GM15510 (cell line): ENCODE data around the gene CPM.

ENCODE experiments used
- POLR2A ChIP-seq: IDR thresholded peaks from 3 replicates; pipeline ENCODE4 v1.6.1; 2011; ENCODE audit warnings: borderline replicate concordance; ENCODE audit not compliant: insufficient read length; ENCODE audit errors: extremely low read depth

CPM gene

GRCh38 chr12:68924546-68924945, 8.4 kb downstream of the CPM start:
- TF ChIP-seq POLR2A = no peak

GRCh38 chr12:68919581-68920239, 13.3 kb downstream of the CPM start:
- TF ChIP-seq POLR2A = no peak

- TF ChIP-seq POLR2A = no peak
These were observed 14.0 kb downstream of the CPM start for GRCh38 chr12:68918960-68919359.

- TF ChIP-seq POLR2A = no peak
These were observed 17.9 kb downstream of the CPM start for GRCh38 chr12:68915055-68915454.

- TF ChIP-seq POLR2A = no peak
These were observed 19.3 kb downstream of the CPM start for GRCh38 chr12:68913682-68914081.

GRCh38 chr12:68912916-68913315, 20.1 kb downstream of the CPM start:
- no peak for TF ChIP-seq POLR2A

- TF ChIP-seq POLR2A = no peak
These were observed 21.7 kb downstream of the CPM start for GRCh38 chr12:68911197-68911718.

- TF ChIP-seq POLR2A = no peak
These were observed 22.8 kb downstream of the CPM start for GRCh38 chr12:68910128-68910527.

- TF ChIP-seq POLR2A = no peak
These were observed 24.9 kb downstream of the CPM start for GRCh38 chr12:68908076-68908475.

- no peak for TF ChIP-seq POLR2A
These were observed 27.2 kb downstream of the CPM start for GRCh38 chr12:68905733-68906132.

- no peak for TF ChIP-seq POLR2A
These were observed 28.5 kb downstream of the CPM start for GRCh38 chr12:68904351-68904962.

GRCh38 chr12:68903511-68903910, 29.5 kb downstream of the CPM start:
- no peak for TF ChIP-seq POLR2A

- no peak for TF ChIP-seq POLR2A
These were observed 31.4 kb downstream of the CPM start for GRCh38 chr12:68901551-68901950.

GRCh38 chr12:68901145-68901544, 31.8 kb downstream of the CPM start:
- no peak for TF ChIP-seq POLR2A

GRCh38 chr12:68900241-68900640, 32.7 kb downstream of the CPM start:
- no peak for TF ChIP-seq POLR2A

GRCh38 chr12:68899251-68899771, 33.7 kb downstream of the CPM start:
- TF ChIP-seq POLR2A = no peak

- TF ChIP-seq POLR2A = no peak
These were observed 36.0 kb downstream of the CPM start for GRCh38 chr12:68896881-68897540.
